HG02981 (cell line): ENCODE measurements around the gene ANKMY1.

Source experiments
- ATAC-seq: cut with Tn5 transposase; IDR thresholded peaks from one replicate; pipeline ENCODE4 v1.9.1; 2021; ENCODE audit warnings: mild to moderate bottlenecking, moderate library complexity; ENCODE audit not compliant: unreplicated experiment

Gene ANKMY1

GRCh38 chr2:240581811-240582210, 24.0 kb upstream of the ANKMY1 start:
- ATAC-seq, result no peak

GRCh38 chr2:240579771-240580614, 22.2 kb upstream of the ANKMY1 start:
- no peak for ATAC-seq

GRCh38 chr2:240579071-240579762, 21.4 kb upstream of the ANKMY1 start:
- ATAC-seq, result no peak

- no peak for ATAC-seq
These were observed 20.7 kb upstream of the ANKMY1 start for GRCh38 chr2:240578488-240578887.

- ATAC-seq, result no peak
These were observed 20.3 kb upstream of the ANKMY1 start for GRCh38 chr2:240578110-240578450.

- ATAC-seq, result no peak
These were observed 19.7 kb upstream of the ANKMY1 start for GRCh38 chr2:240577281-240578109.

- no peak for ATAC-seq
These were observed 18.8 kb upstream of the ANKMY1 start for GRCh38 chr2:240576436-240577205.

- no peak for ATAC-seq
These were observed 18.2 kb upstream of the ANKMY1 start for GRCh38 chr2:240576036-240576435.

GRCh38 chr2:240575101-240575965, 17.5 kb upstream of the ANKMY1 start:
- no peak for ATAC-seq

- no peak for ATAC-seq
These were observed 16.8 kb upstream of the ANKMY1 start for GRCh38 chr2:240574386-240575100.

GRCh38 chr2:240573516-240574385, 16.0 kb upstream of the ANKMY1 start:
- no peak for ATAC-seq

- no peak for ATAC-seq
These were observed 15.3 kb upstream of the ANKMY1 start for GRCh38 chr2:240573071-240573515.

- ATAC-seq, result no peak
These were observed 14.6 kb upstream of the ANKMY1 start for GRCh38 chr2:240572141-240573031.

GRCh38 chr2:240571314-240571973, 13.7 kb upstream of the ANKMY1 start:
- no peak for ATAC-seq

GRCh38 chr2:240570531-240571313, 12.9 kb upstream of the ANKMY1 start:
- no peak for ATAC-seq

GRCh38 chr2:240569998-240570530, 12.3 kb upstream of the ANKMY1 start:
- no peak for ATAC-seq
